K562 (cell line): ENCODE measurements around the gene POC1B. TPM values are rescaled to one million over a fixed set of nuclear protein-coding genes. Genes with fewer than 3 reads are reported as not detected.

Experiments used
- ARID4B ChIP-seq: sonication (generic); formaldehyde crosslinking; IDR thresholded peaks from 2 replicates; pipeline ENCODE4 v1.8.0; 2022; ENCODE audit warnings: mild to moderate bottlenecking, missing genetic modification reagents
- CLOCK ChIP-seq: fragments of 250-450 bp; sonication (Bioruptor Pico); IDR thresholded peaks from 2 replicates; pipeline ENCODE4 v1.4.0; 2020; ENCODE audit warnings: mild to moderate bottlenecking, moderate library complexity, borderline replicate concordance
- CUX1 ChIP-seq: fragments of 200-800 bp; sonication (Bioruptor generic); IDR thresholded peaks from 2 replicates; pipeline ENCODE4 v1.6.1; 2016; ENCODE audit warnings: missing genetic modification characterization, missing compliant biosample characterization
- GTF2B ChIP-seq: IDR thresholded peaks from 2 replicates; pipeline ENCODE4 v1.6.1; 2011; ENCODE audit not compliant: insufficient read length; ENCODE audit errors: extremely low read depth
- KLF10 ChIP-seq: fragments of 250-450 bp; sonication (Bioruptor Pico); IDR thresholded peaks from 2 replicates; pipeline ENCODE4 v1.6.1; 2021; ENCODE audit warnings: matching md5 sums
- MTA2 ChIP-seq: fragments of 450-650 bp; IDR thresholded peaks from 2 replicates; pipeline ENCODE4 v1.6.1; 2016; ENCODE audit warnings: low read depth
- TARDBP ChIP-seq: fragments of 450-650 bp; IDR thresholded peaks from 2 replicates; pipeline ENCODE4 v1.6.1; 2016
- TEAD4 ChIP-seq, 2 experiments: sonication (generic) in 1 of 2; formaldehyde crosslinking in 1 of 2; IDR thresholded peaks; 2 replicates each; pipeline versions ENCODE4 v1.6.1 to v1.8.0; 2012 to 2022; ENCODE audit warnings: borderline replicate concordance in 1 of 2, inconsistent platforms in 1 of 2, low read length in 1 of 2, mild to moderate bottlenecking in 1 of 2, missing genetic modification reagents in 1 of 2
- ZNF174 ChIP-seq: fragments of 250-450 bp; sonication (Bioruptor Pico); IDR thresholded peaks from 2 replicates; pipeline ENCODE4 v1.4.0; 2020; ENCODE audit warnings: mild to moderate bottlenecking
- ZNF764 ChIP-seq: fragments of 250-450 bp; sonication (Bioruptor Pico); IDR thresholded peaks from 2 replicates; pipeline ENCODE4 v1.4.0; 2020; ENCODE audit warnings: low read depth, mild to moderate bottlenecking, moderate library complexity
- polyA plus RNA-seq, 8 experiments: library from polyadenylated mRNA; depleted of rRNA in 4 of 8; stranded (reverse) in 5 of 8; unstranded in 3 of 8; fragments of >200 nt; fragmentation: Nextera tagmentation in 2 of 8; fragmentation: Illumina TruSeq in 1 of 8; extraction: Ambion mirVana in 2 of 8; extraction: Trizol in 1 of 8; gene quantifications; 2 replicates each; pipeline versions ENCODE4 v1.2.1 to v1.2.3, GENCODE V29; 2011 to 2014; ENCODE audit warnings: inconsistent platforms in 1 of 8, missing spikeins in 1 of 8
- total RNA-seq, 7 experiments: library from RNA; depleted of rRNA in 6 of 7; stranded (reverse); fragments of >200 nt in 6 of 7; fragmentation: Illumina TruSeq in 2 of 7; extraction: Trizol in 2 of 7; gene quantifications; 2 replicates each; pipeline versions ENCODE4 v1.2.1 to v1.2.3, GENCODE V29; 2011 to 2021; ENCODE audit warnings: low replicate concordance in 1 of 7

Gene POC1B
- total and polyA plus RNA-seq, 9 of the 15 experiments (the other 6 are each of a cell fraction or from before 2014, with no cell fraction given) = 4.5 to 16.1 (median 10.4) TPM

- TF ChIP-seq TARDBP (no peak), TEAD4 (IDR thresholded peaks at IDR 0.05; ENCODE audit: low read length) (no peak), TEAD4 (CRISPR knock-in tag; IDR thresholded peaks at IDR 0.05; ENCODE audit: borderline replicate concordance) (no peak), GTF2B (no peak), CLOCK (CRISPR knock-in tag) (no peak), KLF10 (CRISPR knock-in tag) (no peak), ZNF174 (CRISPR knock-in tag) (no peak), ARID4B (CRISPR knock-in tag) (no peak), ZNF764 (CRISPR knock-in tag) (no peak), MTA2 (no peak), CUX1 (CRISPR knock-in tag) (no peak)
These were observed 74.9 kb downstream of the POC1B start (continued) for GRCh38 chr12:89450907-89451306.
